Activated CD8-positive, alpha-beta T cell treated with anti-CD3 and anti-CD28 coated beads for 36 hours (primary cell): ENCODE results near the gene POTEF. TPM values are rescaled to one million over a fixed set of nuclear protein-coding genes. Genes with fewer than 3 reads are reported as not detected.
"Not testable (repeated sequence)": the region's sequence is repeated elsewhere in the genome, so short reads cannot be mapped to it uniquely, and the experiment has no call there.

Experiments used
- ATAC-seq: fragments of 200-7000 bp; cut with Tn5 transposase; one replicate; pipeline ENCODE4 v1.10.0; 2021; ENCODE audit warnings: mild to moderate bottlenecking, moderate library complexity
- CTCF ChIA-PET: fragments of 350-600 bp; sonication (Branson Sonifier 250); formaldehyde crosslinking; loops from one replicate; lab custom pipeline; 2021; ENCODE audit warnings: antibody characterized with exemption; lab: Charles Lee
- POLR2A ChIA-PET: fragments of 350-600 bp; sonication (Branson Sonifier 250); formaldehyde crosslinking; loops from one replicate; lab custom pipeline; 2021; ENCODE audit warnings: antibody characterized with exemption; lab: Charles Lee
- DNase-seq: peaks from one replicate; pipeline ENCODE4 v3.0.0-alpha.2; 2020
- H3K27ac Mint-ChIP-seq: one replicate; pipeline ENCODE4 v1.8.0; 2021; ENCODE audit warnings: mild to moderate bottlenecking, mixed read lengths
- H3K27me3 Mint-ChIP-seq: one replicate; pipeline ENCODE4 v1.8.0; 2021; ENCODE audit warnings: mixed read lengths
- H3K36me3 Mint-ChIP-seq: one replicate; pipeline ENCODE4 v1.8.0; 2021; ENCODE audit warnings: low read depth, mixed read lengths
- H3K4me1 Mint-ChIP-seq: one replicate; pipeline ENCODE4 v1.8.0; 2021; ENCODE audit warnings: low read depth, mixed read lengths
- H3K4me3 Mint-ChIP-seq: one replicate; pipeline ENCODE4 v1.8.0; 2021; ENCODE audit warnings: mild to moderate bottlenecking, moderate library complexity, mixed read lengths
- H3K9me3 Mint-ChIP-seq: one replicate; pipeline ENCODE4 v1.8.0; 2021; ENCODE audit warnings: mixed read lengths
- intact Hi-C: fragments of 100-400 bp; cut with micrococcal nuclease; formaldehyde crosslinking; loops from one replicate; pipeline ENCODE4 v1.10.0; 2022
- total RNA-seq, 2 experiments: library from RNA; stranded (reverse); gene quantifications; one replicate each; pipeline ENCODE4 v1.2.3, GENCODE V29; 2021
- TF ChIP-seq, protein P1 (sequence below): fragments of 200-600 bp; IDR thresholded peaks from one replicate; pipeline ENCODE4 v1.8.0; 2022; ENCODE audit warnings: antibody characterized with exemption, mild to moderate bottlenecking

Gene POTEF
- total RNA-seq, 2 experiments from 2014 or later, result not detected

DNA sequence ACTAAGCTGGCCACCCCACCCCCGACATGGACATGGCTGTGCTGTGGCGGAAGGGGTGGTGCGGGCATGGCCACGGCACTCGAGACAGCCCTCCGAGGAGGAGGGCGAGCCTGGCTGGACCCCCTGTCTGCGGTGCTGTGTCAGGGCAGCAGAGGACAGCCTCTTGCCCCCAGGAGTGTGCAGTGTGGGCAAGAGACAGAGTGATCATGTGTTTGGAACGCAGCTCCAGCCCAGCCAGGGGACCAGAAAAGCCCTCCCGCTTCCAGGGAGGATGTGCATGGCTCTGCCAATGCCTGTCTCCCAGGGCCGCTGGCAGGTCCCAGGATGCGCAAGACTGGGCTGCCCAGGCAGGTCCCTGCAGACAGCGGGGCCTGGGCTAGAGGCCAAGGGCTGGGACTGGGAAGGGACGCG lies 9.8 kb upstream of the POTEF start:
- H3K27ac Mint-ChIP-seq, POLR2A ChIA-PET, intact Hi-C loops, H3K4me3 Mint-ChIP-seq, ATAC-seq, H3K4me1 Mint-ChIP-seq, H3K36me3 Mint-ChIP-seq, H3K27me3 Mint-ChIP-seq, H3K9me3 Mint-ChIP-seq, DNase-seq, CTCF ChIA-PET: not testable (repeated sequence)

DNA sequence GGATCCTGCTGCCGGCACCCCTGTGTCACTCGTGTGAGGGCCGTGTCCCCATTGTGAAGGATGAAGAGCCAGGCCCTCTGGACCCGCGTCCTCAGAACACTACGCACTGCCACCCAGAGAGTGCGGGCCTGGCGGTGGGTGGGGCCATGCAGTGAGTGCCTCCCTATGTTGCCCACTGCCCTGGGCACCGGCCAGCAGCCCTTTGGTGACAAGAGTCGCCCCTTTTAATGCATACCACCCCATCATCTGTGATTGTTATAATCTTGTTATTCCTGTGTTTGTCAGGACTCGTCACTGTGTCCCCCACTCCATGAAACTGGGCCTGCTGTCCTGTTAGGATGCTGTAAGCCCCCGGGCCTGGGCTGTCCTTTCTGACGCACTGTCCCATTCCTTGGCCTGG lies 9.3 kb upstream of the POTEF start:
- POLR2A ChIA-PET, H3K9me3 Mint-ChIP-seq, ATAC-seq, H3K4me3 Mint-ChIP-seq, DNase-seq, CTCF ChIA-PET, intact Hi-C loops, H3K27me3 Mint-ChIP-seq, H3K36me3 Mint-ChIP-seq, H3K27ac Mint-ChIP-seq, H3K4me1 Mint-ChIP-seq: not testable (repeated sequence)

DNA sequence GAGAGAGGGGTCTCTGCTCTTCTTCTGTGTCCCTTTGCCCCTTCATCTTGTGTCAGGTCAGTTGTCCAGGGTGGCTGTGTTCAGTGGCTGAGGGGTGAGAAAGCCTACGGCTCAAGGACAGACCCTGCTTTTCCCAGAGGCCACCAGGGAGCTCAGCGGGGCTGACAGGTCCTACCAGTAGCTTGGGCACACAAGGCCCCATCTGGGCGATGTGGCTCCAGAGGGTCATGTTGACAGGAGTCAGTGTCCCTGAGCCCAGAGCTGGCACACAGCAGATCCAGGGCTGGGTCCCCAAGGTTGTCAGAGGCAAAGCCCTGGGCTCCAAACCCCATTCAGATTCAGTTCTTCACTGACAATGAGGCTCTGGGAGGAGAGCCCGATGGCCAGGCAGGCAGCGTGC lies 8.1 kb upstream of the POTEF start:
- POLR2A ChIA-PET, ATAC-seq, H3K4me1 Mint-ChIP-seq, H3K36me3 Mint-ChIP-seq, H3K4me3 Mint-ChIP-seq, H3K27ac Mint-ChIP-seq, H3K27me3 Mint-ChIP-seq, CTCF ChIA-PET, DNase-seq, intact Hi-C loops, H3K9me3 Mint-ChIP-seq: not testable (repeated sequence)

DNA sequence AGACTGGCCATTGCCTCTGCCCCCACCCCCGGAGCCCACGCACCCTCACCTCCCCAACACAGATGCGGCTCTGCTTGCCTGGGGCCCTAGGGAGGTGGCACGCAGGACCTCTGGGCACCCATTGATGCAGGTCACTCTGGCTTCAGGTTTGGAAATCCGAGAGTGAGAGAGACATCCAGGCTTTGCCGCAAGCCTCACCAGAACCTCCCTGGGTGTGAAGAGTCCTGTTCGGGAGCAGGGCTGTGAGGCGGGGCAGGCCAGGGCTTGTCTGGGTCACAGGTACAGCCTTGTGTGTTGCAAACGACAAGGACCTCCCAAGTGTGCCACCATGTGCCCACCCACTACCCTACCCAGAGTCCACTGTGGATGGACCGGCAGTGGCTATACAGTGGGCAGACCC lies 7.5 kb upstream of the POTEF start:
- H3K9me3 Mint-ChIP-seq, H3K36me3 Mint-ChIP-seq, intact Hi-C loops: not testable (repeated sequence)

DNA sequence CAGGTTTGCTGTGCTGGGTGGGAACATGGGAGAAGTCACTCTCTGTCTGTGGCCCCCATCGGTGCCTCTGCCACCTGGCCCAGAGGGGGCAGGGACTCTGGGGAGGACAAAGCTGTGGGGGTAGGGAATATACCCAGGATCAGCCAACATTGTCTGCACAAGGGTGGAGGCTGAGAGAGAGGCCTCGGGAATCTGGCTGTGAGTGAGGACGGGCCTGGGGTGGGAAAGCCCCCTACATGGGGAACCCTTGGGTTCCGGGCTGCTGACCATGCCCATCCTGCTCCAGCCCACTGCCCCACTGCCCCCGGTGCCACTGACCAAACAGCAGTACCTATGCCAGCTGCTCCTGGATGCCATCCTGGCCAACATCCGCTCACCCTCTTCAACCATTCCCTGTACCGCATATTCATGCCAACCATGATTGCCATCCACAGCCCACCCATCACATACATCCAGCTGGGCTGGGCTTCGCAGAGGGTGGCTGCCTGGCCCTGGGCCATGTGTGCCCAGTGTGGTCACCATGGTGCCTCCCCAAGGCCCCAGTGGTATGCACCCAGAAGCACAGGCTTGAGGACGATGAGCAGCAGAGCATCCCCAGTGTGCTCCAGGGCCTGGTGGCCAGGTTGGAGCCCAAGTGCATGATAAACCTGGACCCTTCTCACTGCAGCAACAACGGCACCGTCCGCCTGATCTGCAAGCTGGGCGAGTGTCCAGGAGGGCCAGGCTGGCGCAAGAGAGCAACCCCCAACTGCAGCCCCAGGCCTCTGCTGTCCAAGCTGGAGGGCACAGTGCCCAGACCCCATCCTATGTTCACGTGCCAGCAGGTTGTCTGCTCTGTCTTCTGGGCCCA lies 6.9 kb upstream of the POTEF start:
- no peaks in the 10 kb centered on the region for H3K4me1 Mint-ChIP-seq
- CTCF ChIA-PET, result no interaction called here
- ATAC-seq (no peak), DNase-seq (no peak)
- POLR2A ChIA-PET, result no interaction called here
- no peaks in the 10 kb centered on the region for H3K27me3 Mint-ChIP-seq
- H3K27ac Mint-ChIP-seq, result no peak overlapping the region
- no peaks in the 10 kb centered on the region for H3K9me3 Mint-ChIP-seq
- H3K36me3 Mint-ChIP-seq, result no peaks in the 10 kb centered on the region
- no peak overlapping the region for H3K4me3 Mint-ChIP-seq
- intact Hi-C loops, result no loop called here
- TF ChIP-seq, protein P1, sequence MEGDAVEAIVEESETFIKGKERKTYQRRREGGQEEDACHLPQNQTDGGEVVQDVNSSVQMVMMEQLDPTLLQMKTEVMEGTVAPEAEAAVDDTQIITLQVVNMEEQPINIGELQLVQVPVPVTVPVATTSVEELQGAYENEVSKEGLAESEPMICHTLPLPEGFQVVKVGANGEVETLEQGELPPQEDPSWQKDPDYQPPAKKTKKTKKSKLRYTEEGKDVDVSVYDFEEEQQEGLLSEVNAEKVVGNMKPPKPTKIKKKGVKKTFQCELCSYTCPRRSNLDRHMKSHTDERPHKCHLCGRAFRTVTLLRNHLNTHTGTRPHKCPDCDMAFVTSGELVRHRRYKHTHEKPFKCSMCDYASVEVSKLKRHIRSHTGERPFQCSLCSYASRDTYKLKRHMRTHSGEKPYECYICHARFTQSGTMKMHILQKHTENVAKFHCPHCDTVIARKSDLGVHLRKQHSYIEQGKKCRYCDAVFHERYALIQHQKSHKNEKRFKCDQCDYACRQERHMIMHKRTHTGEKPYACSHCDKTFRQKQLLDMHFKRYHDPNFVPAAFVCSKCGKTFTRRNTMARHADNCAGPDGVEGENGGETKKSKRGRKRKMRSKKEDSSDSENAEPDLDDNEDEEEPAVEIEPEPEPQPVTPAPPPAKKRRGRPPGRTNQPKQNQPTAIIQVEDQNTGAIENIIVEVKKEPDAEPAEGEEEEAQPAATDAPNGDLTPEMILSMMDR, result no peak

More for the DNA sequence above, 7.5 kb upstream of the POTEF start:
- H3K4me3 Mint-ChIP-seq, ATAC-seq, H3K27ac Mint-ChIP-seq, H3K27me3 Mint-ChIP-seq, H3K4me1 Mint-ChIP-seq, DNase-seq, POLR2A ChIA-PET, CTCF ChIA-PET: not testable (repeated sequence)

DNA sequence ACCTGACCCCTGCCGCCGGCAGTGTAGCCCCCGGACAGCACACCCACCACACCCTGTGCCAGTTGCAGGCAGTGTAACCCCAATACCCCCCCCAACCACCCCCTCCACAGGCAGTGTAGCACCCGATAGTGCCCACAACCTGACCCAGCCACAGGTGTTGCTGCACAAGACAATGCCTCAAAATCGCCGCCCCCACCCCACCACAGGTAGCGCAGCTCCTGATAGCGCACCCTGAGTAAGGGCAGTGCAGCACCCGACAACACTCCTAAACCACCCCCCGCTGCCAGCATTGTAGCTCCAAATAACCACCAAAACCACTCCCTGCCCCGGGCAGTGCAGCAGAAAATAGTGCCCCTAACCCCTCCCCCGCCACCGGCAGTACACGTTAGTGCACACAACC lies 558 bp downstream of the POTEF start:
- not testable (repeated sequence) for H3K27me3 Mint-ChIP-seq

DNA sequence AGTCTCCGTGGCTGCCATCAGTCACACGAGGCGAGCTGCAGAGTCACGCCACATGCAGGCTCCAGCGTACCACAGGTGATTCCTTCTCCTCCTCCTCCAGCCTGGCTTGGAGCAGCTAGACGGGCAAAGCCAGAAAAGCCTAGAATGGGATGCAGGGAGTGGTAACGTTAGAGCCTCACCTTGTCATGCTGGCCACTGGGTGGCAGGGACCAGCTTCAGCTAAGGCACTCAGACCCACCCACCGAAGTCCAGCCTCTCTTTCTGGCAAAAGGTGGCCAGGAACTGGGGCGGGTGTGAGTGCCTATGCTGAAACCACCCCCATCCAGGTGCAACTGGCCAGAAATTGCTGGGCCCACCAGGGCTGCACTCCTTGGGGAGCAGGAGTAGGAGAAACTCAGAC lies 1.3 kb downstream of the POTEF start:
- H3K27me3 Mint-ChIP-seq, H3K9me3 Mint-ChIP-seq, H3K4me3 Mint-ChIP-seq, intact Hi-C loops, H3K4me1 Mint-ChIP-seq, CTCF ChIA-PET, H3K36me3 Mint-ChIP-seq, DNase-seq, ATAC-seq, POLR2A ChIA-PET, H3K27ac Mint-ChIP-seq: not testable (repeated sequence)

More for the DNA sequence above, 558 bp downstream of the POTEF start:
- H3K9me3 Mint-ChIP-seq, POLR2A ChIA-PET, DNase-seq, H3K4me1 Mint-ChIP-seq, intact Hi-C loops, ATAC-seq, H3K36me3 Mint-ChIP-seq, CTCF ChIA-PET, H3K27ac Mint-ChIP-seq, H3K4me3 Mint-ChIP-seq: not testable (repeated sequence)

DNA sequence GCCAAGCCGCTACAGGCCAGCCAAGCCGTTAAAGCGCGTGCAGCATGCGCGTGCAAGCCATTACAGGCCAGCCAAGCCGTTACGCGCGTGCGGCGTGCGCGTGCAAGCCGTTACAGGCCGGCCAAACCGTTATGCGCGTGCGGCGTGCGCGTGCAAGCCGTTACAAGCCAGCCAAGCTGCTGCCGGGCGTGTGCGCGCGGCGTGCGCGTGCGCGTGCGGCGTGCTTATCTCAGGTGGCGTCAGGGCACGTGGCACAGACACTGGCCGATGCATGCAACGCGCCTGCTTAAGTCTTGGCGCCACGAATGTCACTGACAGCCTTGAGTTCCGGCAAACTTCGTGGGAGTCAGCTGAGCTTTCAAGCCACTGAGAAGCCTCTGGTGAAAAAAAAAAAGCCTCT lies 8.1 kb downstream of the POTEF start:
- POLR2A ChIA-PET, result not testable (repeated sequence)

DNA sequence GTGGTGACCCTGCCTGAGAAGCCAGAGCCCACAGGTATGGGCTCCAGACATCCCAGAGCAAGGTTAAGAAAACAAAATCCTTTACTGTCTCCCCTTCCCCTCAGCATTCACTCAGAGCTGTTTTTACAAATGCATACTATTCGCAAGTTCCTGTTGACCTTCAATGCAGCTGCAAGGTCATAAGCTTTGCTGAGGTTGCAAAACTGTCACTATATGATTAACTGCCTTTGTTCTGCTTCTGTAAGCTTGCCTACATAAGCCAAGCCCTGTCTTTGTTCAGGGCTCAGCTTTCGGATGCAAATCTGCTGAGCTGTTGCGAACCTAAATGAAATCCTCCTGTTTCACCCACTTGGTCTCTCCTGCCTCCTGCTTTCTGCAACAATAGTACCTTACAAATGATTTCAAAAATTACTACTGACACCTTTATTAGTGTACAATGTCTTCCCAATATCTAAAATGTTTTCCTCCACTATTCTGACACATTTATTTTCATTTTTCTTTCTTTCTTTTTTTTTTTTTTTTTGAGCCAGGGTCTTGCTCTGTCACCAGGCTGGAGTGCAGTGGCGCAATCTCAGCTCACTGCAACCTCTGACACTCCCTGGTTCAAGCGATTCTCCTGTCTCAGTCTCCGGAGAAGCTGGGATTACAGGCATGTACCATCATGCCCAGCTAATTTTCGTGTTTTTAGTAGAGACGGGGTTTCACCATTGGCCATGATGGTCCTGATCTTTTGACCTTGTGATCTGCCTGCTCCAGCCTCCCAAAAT lies 26.2 kb downstream of the POTEF start:
- ATAC-seq, DNase-seq, intact Hi-C loops, H3K4me1 Mint-ChIP-seq, H3K36me3 Mint-ChIP-seq, H3K27ac Mint-ChIP-seq, H3K4me3 Mint-ChIP-seq, POLR2A ChIA-PET, CTCF ChIA-PET, H3K9me3 Mint-ChIP-seq, H3K27me3 Mint-ChIP-seq: not testable (repeated sequence)

More for the DNA sequence above, 8.1 kb downstream of the POTEF start:
- intact Hi-C loops, H3K27me3 Mint-ChIP-seq, ATAC-seq, H3K4me3 Mint-ChIP-seq, H3K27ac Mint-ChIP-seq, H3K4me1 Mint-ChIP-seq, DNase-seq, H3K9me3 Mint-ChIP-seq, H3K36me3 Mint-ChIP-seq, CTCF ChIA-PET: not testable (repeated sequence)

DNA sequence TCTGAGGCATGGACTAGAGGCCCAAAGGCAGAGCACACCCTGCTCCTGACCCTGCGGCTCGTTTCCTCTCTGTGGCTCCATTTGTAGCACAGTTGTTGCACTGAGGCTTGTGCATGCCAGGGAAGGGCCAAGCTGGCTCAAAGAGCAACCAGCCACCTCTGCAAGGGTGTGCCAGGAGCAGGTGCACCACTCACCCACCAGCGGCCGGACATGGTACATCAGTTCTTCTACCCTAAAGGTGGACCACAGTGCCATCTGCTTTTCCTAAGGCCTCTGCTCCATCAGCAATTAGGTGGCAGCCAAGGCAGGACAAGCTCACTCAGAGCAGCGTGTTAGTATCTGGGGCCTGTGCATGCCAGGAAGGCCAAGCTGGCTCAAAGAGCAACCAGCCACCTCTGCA lies 66.4 kb downstream of the POTEF start:
- H3K27ac Mint-ChIP-seq, DNase-seq, POLR2A ChIA-PET, H3K4me1 Mint-ChIP-seq, H3K36me3 Mint-ChIP-seq, CTCF ChIA-PET, H3K27me3 Mint-ChIP-seq, H3K4me3 Mint-ChIP-seq, ATAC-seq, intact Hi-C loops, H3K9me3 Mint-ChIP-seq: not testable (repeated sequence)

DNA sequence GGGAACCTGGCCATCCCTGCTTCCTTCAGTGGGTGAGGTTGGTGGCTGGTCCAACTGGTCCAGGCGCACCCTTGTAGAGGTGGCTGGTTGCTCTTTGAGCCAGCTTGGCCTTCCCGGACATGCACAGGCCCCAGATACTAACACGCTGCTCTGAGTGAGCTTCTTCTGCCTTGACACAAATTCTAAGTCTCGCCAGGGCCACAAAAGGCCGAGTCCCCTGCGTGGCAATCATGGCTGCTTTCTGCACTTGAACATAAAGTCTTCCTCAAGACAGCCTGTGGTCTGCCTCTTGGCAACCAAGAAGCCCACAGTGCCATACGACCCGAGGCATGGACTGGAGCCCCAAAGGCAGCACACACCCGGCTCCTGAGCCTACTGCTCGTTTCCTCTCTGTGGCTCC lies 69.0 kb downstream of the POTEF start:
- intact Hi-C loops, H3K4me3 Mint-ChIP-seq, H3K36me3 Mint-ChIP-seq, H3K27me3 Mint-ChIP-seq, POLR2A ChIA-PET, H3K9me3 Mint-ChIP-seq, DNase-seq, ATAC-seq, H3K4me1 Mint-ChIP-seq, H3K27ac Mint-ChIP-seq, CTCF ChIA-PET: not testable (repeated sequence)
